ENCODE measurements around the gene LRP1. TPM values are rescaled to one million over a fixed set of nuclear protein-coding genes. Genes with fewer than 3 reads are reported as not detected.

The LRP1 gene
- total RNA-seq, 1 donor from 2014 or later: 95.7 TPM

DNA sequence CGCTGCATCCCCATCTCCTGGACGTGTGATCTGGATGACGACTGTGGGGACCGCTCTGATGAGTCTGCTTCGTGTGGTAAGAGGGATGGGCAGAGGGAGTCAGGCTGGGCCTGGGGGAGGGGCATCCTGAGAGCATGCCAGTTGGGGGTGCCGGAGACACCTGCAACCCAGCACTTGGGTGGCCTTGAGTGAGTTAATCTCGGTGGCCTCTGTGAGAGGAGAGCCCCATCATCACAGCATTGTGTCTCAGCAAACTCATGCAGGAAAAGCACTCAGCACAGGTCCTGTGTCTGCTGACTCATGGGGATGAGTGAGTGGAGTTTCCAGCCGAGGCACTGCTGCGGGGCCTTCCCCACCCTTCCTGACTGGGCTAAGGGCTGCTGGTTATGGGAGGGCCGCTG, 38.7 kb downstream of the LRP1 start:
- TF ChIP-seq CTCF (IDR thresholded peaks at IDR 0.05; ENCODE audit: unreplicated experiment): no peak
- Mint-ChIP-seq H3K27ac (no peak overlapping the region), H3K4me1 (ENCODE audit: low read depth) (no peaks in the 10 kb centered on the region), H3K27me3 (no peaks in the 10 kb centered on the region), H3K4me3 (ENCODE audit: low read depth) (no peak overlapping the region), H3K9me3 (ENCODE audit: low read depth) (no peaks in the 10 kb centered on the region), H3K36me3 (ENCODE audit: insufficient read depth) (peaks cover 24% of the 10 kb centered on the region)
- DNase-seq (ENCODE audit: low spot score, unreplicated experiment): no peak

DNA sequence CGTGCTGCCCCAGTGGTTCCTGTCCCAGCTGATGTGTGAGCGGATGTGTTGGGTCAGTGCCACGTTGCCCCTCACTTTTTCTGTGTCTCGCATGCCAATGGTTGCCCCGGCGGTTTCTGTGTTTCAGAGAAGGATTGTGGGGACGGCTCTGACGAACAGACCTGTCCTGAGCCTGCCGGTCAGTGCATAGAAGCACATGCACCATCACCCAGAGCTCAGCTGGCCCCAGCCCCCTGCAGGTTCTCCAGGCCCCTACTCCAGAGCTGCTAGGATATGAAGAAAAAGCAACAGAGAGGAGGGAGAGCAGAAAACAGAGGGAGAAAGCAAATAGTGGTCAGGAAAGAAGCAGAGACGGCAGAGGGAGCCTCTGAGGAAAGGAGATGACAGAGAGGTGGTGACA, 39.8 kb downstream of the LRP1 start:
- Mint-ChIP-seq H3K9me3 (ENCODE audit: low read depth) (no peaks in the 10 kb centered on the region), H3K36me3 (ENCODE audit: insufficient read depth) (peaks cover 24% of the 10 kb centered on the region), H3K27me3 (no peaks in the 10 kb centered on the region), H3K27ac (no peak overlapping the region), H3K4me3 (ENCODE audit: low read depth) (no peak overlapping the region), H3K4me1 (ENCODE audit: low read depth) (no peaks in the 10 kb centered on the region)
- TF ChIP-seq CTCF (IDR thresholded peaks at IDR 0.05; ENCODE audit: unreplicated experiment): no peak
- no peak for DNase-seq (ENCODE audit: low spot score, unreplicated experiment)

DNA sequence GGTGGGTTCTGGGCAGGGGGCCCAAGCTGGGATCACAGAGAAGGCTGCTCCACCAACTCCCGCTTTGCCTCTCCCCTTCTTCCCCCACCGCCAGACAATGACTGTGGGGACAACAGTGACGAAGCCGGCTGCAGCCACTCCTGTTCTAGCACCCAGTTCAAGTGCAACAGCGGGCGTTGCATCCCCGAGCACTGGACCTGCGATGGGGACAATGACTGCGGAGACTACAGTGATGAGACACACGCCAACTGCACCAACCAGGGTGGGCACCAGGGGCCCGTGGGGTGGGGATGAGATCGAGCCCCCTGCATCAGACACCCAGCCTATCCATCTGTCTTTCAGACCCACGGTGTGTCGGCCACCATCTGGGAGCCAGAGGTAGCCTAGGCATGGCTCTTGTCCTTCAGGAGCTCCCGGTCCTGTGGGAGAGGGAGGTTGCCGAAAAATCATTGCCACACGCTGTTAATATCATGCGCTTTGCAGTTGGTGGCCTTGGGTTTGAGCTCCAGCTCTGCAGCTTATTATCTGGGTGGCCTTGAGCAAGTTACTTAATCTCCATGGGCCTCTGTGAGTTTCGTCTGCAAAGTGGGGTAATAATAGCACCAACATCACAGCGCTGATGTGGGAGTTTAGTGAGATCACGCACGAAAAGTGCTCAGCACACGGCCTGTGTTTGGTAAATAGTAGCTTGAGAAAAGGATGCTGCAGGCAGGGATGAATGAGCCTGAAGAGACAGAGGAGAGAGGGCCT, 40.9 kb downstream of the LRP1 start:
- Mint-ChIP-seq H3K4me1 (ENCODE audit: low read depth) (no peaks in the 10 kb centered on the region), H3K4me3 (ENCODE audit: low read depth) (no peak overlapping the region), H3K9me3 (ENCODE audit: low read depth) (no peaks in the 10 kb centered on the region), H3K27me3 (no peaks in the 10 kb centered on the region), H3K27ac (no peak overlapping the region), H3K36me3 (ENCODE audit: insufficient read depth) (peaks cover 25% of the 10 kb centered on the region)
- TF ChIP-seq CTCF (IDR thresholded peaks at IDR 0.05; ENCODE audit: unreplicated experiment): no peak
- DNase-seq (ENCODE audit: low spot score, unreplicated experiment): no peak

GRCh38 chr12:57169969-57170368, 41.7 kb downstream of the LRP1 start:
- H3K4me1 Mint-ChIP-seq (ENCODE audit: low read depth): no peaks in the 10 kb centered on the region
- H3K27me3 Mint-ChIP-seq: no peaks in the 10 kb centered on the region
- H3K27ac Mint-ChIP-seq: no peak overlapping the region
- no peaks in the 10 kb centered on the region for H3K9me3 Mint-ChIP-seq (ENCODE audit: low read depth)
- TF ChIP-seq CTCF (IDR thresholded peaks at IDR 0.05; ENCODE audit: unreplicated experiment): no peak
- no peak for DNase-seq (ENCODE audit: low spot score, unreplicated experiment)
- peaks cover 22% of the 10 kb centered on the region for H3K36me3 Mint-ChIP-seq (ENCODE audit: insufficient read depth)
- no peak overlapping the region for H3K4me3 Mint-ChIP-seq (ENCODE audit: low read depth)

GRCh38 chr12:57170408-57170807, 42.1 kb downstream of the LRP1 start:
- H3K36me3 Mint-ChIP-seq (ENCODE audit: insufficient read depth): peaks cover 22% of the 10 kb centered on the region
- H3K4me1 Mint-ChIP-seq (ENCODE audit: low read depth): no peaks in the 10 kb centered on the region
- no peaks in the 10 kb centered on the region for H3K27me3 Mint-ChIP-seq
- H3K9me3 Mint-ChIP-seq (ENCODE audit: low read depth): no peaks in the 10 kb centered on the region
- no peak overlapping the region for H3K27ac Mint-ChIP-seq
- DNase-seq (ENCODE audit: low spot score, unreplicated experiment): no peak
- TF ChIP-seq CTCF (IDR thresholded peaks at IDR 0.05; ENCODE audit: unreplicated experiment): no peak
- H3K4me3 Mint-ChIP-seq (ENCODE audit: low read depth): no peak overlapping the region
